Endodermal cell (in vitro differentiated cells): ENCODE measurements around the gene BRF1. TPM values are rescaled to one million over a fixed set of nuclear protein-coding genes. Genes with fewer than 3 reads are reported as not detected.

Source experiments
- DNase-seq: peaks from one replicate; pipeline ENCODE4 v3.0.0-alpha.2; 2017
- H3K27ac ChIP-seq: 2 replicates; pipeline ENCODE4 v1.5.1; 2013; ENCODE audit warnings: mild to moderate bottlenecking, low read depth, low read length, moderate library complexity
- H3K27me3 ChIP-seq: 2 replicates; pipeline ENCODE4 v1.6.1; 2013; ENCODE audit warnings: mild to moderate bottlenecking, low read length, moderate library complexity; ENCODE audit not compliant: insufficient read depth, control insufficient read depth, poor library complexity, severe bottlenecking
- H3K36me3 ChIP-seq: 2 replicates; pipeline ENCODE4 v1.7.0; 2013; ENCODE audit warnings: mild to moderate bottlenecking, low read length, moderate library complexity; ENCODE audit not compliant: control insufficient read depth, insufficient read depth
- H3K4me1 ChIP-seq: one replicate; pipeline ENCODE4 v1.7.0; 2013; ENCODE audit warnings: low read length; ENCODE audit not compliant: control insufficient read depth, insufficient read depth
- H3K4me3 ChIP-seq: 2 replicates; pipeline ENCODE4 v1.5.1; 2013; ENCODE audit warnings: mild to moderate bottlenecking, low read length, moderate library complexity
- H3K9ac ChIP-seq: 2 replicates; pipeline ENCODE4 v1.6.1; 2013; ENCODE audit warnings: mild to moderate bottlenecking, low read length, moderate library complexity; ENCODE audit not compliant: poor library complexity, severe bottlenecking; ENCODE audit errors: extremely low read depth
- H3K9me3 ChIP-seq: 2 replicates; pipeline ENCODE4 v1.6.1; 2013; ENCODE audit warnings: mild to moderate bottlenecking, low read length, moderate library complexity; ENCODE audit not compliant: control insufficient read depth
- H3K27ac Mint-ChIP-seq: 2 replicates; pipeline ENCODE4 v1.8.0; 2020; ENCODE audit warnings: mixed read lengths
- H3K27me3 Mint-ChIP-seq: 2 replicates; pipeline ENCODE4 v1.8.0; 2021; ENCODE audit warnings: mild to moderate bottlenecking, mixed read lengths; ENCODE audit not compliant: insufficient read depth
- H3K36me3 Mint-ChIP-seq: 2 replicates; pipeline ENCODE4 v1.8.0; 2020; ENCODE audit warnings: low read depth, mixed read lengths
- H3K4me1 Mint-ChIP-seq: 2 replicates; pipeline ENCODE4 v1.8.0; 2020; ENCODE audit warnings: mixed read lengths
- H3K4me3 Mint-ChIP-seq: 2 replicates; pipeline ENCODE4 v1.8.0; 2020; ENCODE audit warnings: mild to moderate bottlenecking, moderate library complexity, mixed read lengths
- H3K9me3 Mint-ChIP-seq: 2 replicates; pipeline ENCODE4 v1.8.0; 2020; ENCODE audit warnings: mild to moderate bottlenecking, mixed read lengths
- WGBS, 2 experiments: methylation state at CpG; one replicate each; pipeline versions ENCODE4 v1.1.5 to v1.1.7; 2013; ENCODE audit warnings: missing lambda C conversion rate in 2 of 2, mixed read lengths in 1 of 2; ENCODE audit not compliant: insufficient coverage in 1 of 2, insufficient read length in 1 of 2; 5-methylcytosine and 5-hydroxymethylcytosine counted together
- total RNA-seq, 2 donors: library from RNA; stranded (reverse); fragmentation: NEBNext Ultra II Directional in 1 of 2; extraction: Animal tissue kit (Norgen Biotek cat#: 25700) in 1 of 2; gene quantifications; 2 replicates in 1 of 2; 3 replicates in 1 of 2; pipeline ENCODE4 v1.2.1, GENCODE V29; 2021
- TF ChIP-seq, protein P1 (sequence below): fragments of 200-600 bp; sonication (generic); conservative IDR thresholded peaks from 2 replicates; pipeline ENCODE4 v1.5.0; 2021; ENCODE audit warnings: antibody characterized with exemption, mild to moderate bottlenecking

Gene BRF1
- total RNA-seq, 2 donors from 2014 or later, result 37.0 to 44.5 TPM

DNA sequence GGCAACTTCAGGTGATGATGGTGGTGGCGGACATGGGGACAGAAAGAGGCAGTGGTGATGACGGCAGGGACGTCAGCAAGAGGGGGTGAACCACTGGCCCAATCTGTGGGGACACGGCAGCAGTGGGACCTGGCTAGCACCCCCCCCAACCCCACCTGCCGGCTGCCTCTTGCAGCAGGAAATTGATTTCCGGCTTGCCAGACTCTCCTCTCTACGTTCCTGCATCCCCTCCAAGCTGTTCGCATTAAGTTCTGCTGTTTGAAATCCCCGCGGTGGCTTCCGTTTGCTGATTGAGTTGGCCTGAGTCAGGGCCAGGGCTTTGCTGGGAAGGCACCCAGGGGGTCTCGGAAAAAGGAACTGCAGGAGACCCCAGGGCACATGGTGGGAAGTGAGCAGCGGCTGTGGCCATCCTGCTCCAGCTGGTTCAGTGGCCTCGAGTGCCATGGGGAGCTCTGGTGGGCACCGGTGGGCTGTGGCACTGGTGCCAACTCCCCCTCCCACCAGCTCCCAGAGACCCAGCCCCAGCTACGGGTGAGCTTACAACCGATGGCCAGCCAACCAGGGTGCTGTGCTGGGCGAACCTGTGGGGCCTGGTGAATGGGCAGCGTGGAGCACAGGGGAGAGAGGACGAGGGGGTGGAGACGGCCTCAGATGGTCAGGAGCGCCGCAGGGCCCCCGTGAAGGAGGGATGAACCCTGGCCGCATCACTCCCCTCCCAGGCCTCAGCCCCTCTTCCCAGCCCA is 105.1 kb downstream of the BRF1 start:
- Histone ChIP-seq H3K9me3 (no peaks in the 10 kb centered on the region), H3K4me3 (no peak overlapping the region), H3K27me3 (no peaks in the 10 kb centered on the region), H3K9ac (peak overlapping the region; percentile 25), H3K27ac (peak overlapping the region; percentile 87), H3K36me3 (no peaks in the 10 kb centered on the region), H3K4me1 (peaks cover 10% of the 10 kb centered on the region)
- Mint-ChIP-seq H3K36me3 (no peaks in the 10 kb centered on the region), H3K27me3 (peaks cover 25% of the 10 kb centered on the region), H3K27ac (no peak overlapping the region), H3K9me3 (no peaks in the 10 kb centered on the region), H3K4me1 (peaks cover 7% of the 10 kb centered on the region), H3K4me3 (peak overlapping the region; percentile 36)
- TF ChIP-seq, protein P1, sequence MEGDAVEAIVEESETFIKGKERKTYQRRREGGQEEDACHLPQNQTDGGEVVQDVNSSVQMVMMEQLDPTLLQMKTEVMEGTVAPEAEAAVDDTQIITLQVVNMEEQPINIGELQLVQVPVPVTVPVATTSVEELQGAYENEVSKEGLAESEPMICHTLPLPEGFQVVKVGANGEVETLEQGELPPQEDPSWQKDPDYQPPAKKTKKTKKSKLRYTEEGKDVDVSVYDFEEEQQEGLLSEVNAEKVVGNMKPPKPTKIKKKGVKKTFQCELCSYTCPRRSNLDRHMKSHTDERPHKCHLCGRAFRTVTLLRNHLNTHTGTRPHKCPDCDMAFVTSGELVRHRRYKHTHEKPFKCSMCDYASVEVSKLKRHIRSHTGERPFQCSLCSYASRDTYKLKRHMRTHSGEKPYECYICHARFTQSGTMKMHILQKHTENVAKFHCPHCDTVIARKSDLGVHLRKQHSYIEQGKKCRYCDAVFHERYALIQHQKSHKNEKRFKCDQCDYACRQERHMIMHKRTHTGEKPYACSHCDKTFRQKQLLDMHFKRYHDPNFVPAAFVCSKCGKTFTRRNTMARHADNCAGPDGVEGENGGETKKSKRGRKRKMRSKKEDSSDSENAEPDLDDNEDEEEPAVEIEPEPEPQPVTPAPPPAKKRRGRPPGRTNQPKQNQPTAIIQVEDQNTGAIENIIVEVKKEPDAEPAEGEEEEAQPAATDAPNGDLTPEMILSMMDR, result no peak
- no peak for DNase-seq
- WGBS, 2 experiments, result 41 to 54% methylated on average over 13 to 25 of the region's 25 CpGs

DNA sequence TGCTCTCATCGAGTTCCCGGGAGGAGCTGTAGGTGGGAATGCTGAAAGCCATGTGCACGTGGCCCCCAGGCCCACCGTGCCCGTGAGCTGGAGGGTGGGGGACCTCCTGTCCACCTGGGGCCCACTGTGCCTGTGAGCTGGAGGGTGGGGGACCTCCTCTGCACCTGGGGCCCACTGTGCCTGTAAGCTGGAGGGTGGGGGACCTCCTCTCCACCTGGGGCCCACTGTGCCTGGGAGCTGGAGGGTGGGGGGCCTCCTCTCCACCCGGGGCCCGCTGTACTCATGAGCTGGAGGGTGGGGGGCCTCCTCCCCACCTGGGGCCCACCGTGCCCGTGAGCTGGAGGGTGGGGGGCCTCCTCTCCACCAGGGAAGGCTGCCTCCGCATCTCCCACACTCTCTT is 105.8 kb downstream of the BRF1 start:
- no peak overlapping the region for H3K27ac ChIP-seq
- H3K4me3 Mint-ChIP-seq, result no peak overlapping the region
- H3K27me3 ChIP-seq, result no peaks in the 10 kb centered on the region
- TF ChIP-seq, protein P1, result no peak
- H3K36me3 Mint-ChIP-seq, result no peaks in the 10 kb centered on the region
- no peak overlapping the region for H3K27ac Mint-ChIP-seq
- DNase-seq, result no peak
- no peak overlapping the region for H3K9ac ChIP-seq
- peaks cover 25% of the 10 kb centered on the region for H3K27me3 Mint-ChIP-seq
- WGBS, 2 experiments, result 86 to 93% methylated on average over 3 to 10 of the region's 10 CpGs
- H3K9me3 ChIP-seq, result no peaks in the 10 kb centered on the region
- H3K4me1 Mint-ChIP-seq, result peaks cover 7% of the 10 kb centered on the region
- no peaks in the 10 kb centered on the region for H3K36me3 ChIP-seq
- H3K4me3 ChIP-seq, result no peak overlapping the region
- H3K4me1 ChIP-seq, result peaks cover 10% of the 10 kb centered on the region
- H3K9me3 Mint-ChIP-seq, result no peaks in the 10 kb centered on the region

DNA sequence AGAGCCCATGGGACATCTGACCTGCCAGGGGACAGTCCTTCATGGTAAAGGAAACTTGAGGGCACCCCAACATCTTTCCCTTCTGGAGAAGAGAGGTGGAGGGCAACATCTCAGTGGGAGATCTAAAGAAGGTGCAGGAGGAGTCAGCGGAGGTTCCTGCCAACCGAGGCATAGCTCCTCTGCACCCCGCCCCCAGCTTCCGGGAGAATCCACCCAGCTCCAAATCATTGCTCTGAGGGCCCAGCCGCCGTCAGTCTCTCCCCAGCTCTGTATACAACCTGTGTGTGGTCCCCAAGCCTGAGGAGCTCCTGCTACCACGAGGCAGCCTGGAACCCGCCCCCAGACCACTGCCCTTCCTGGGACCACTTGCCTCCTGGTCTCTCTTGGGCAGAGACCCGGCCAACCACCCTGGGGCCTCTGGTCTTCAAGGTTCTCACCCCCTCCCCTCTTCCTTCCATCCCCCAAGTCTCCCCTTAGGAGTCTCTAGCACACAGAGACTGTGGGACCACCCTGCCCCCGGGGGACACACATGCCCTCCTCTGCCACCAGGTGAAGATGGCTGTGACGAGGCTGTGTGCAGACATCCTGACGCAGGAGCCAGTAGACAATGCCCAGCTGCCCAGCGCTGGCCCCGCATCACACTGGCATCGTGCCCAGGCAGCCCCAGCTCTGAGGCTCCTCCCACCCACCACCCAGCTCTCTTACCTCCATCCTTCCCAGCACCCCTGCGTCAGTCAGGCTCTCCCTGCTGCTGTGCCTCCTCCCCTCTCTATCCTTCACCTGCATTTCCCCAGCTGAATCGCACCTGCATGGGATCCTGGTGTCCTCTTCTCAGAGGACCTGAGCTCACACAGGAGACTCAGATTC is 106.7 kb downstream of the BRF1 start:
- Histone ChIP-seq H3K9me3 (no peaks in the 10 kb centered on the region), H3K9ac (no peak overlapping the region), H3K27ac (no peak overlapping the region), H3K27me3 (no peaks in the 10 kb centered on the region), H3K4me1 (peaks cover 10% of the 10 kb centered on the region), H3K4me3 (no peak overlapping the region), H3K36me3 (no peaks in the 10 kb centered on the region)
- H3K27ac Mint-ChIP-seq, result no peak overlapping the region
- no peaks in the 10 kb centered on the region for H3K36me3 Mint-ChIP-seq
- H3K4me3 Mint-ChIP-seq, result no peak overlapping the region
- H3K27me3 Mint-ChIP-seq, result peaks cover 30% of the 10 kb centered on the region
- peaks cover 7% of the 10 kb centered on the region for H3K4me1 Mint-ChIP-seq
- no peak for DNase-seq
- no peaks in the 10 kb centered on the region for H3K9me3 Mint-ChIP-seq
- 88 to 90% methylated on average over 9 to 17 of the region's 17 CpGs for WGBS, 2 experiments
- TF ChIP-seq, protein P1, result no peak
